HCT116 (cell line): Measurements from ENCODE around the gene CXXC1.
"Not testable (repeated sequence)": the region's sequence is repeated elsewhere in the genome, so short reads cannot be mapped to it uniquely, and the experiment has no call there.

Source experiments
- POLR2A ChIP-seq: IDR thresholded peaks from 2 replicates; pipeline ENCODE4 v1.7.0; 2011; ENCODE audit warnings: borderline replicate concordance; ENCODE audit not compliant: insufficient read depth, insufficient read length; ENCODE audit errors: extremely low read depth
- POLR2AphosphoS5 ChIP-seq: IDR thresholded peaks from 2 replicates; pipeline ENCODE4 v1.6.1; 2011; ENCODE audit warnings: mild to moderate bottlenecking, low read depth, low read length, moderate library complexity
- YY1 ChIP-seq: IDR thresholded peaks from 2 replicates; pipeline ENCODE4 v1.6.1; 2011; ENCODE audit warnings: low read length, low read depth, moderate library complexity, mild to moderate bottlenecking; ENCODE audit not compliant: insufficient replicate concordance; ENCODE audit errors: extremely low read depth
- TF ChIP-seq, protein P1 (sequence below), 3 experiments: fragments of 200-600 bp in 1 of 3; sonication (generic) in 1 of 3; IDR thresholded peaks in 2 of 3; conservative IDR thresholded peaks in 1 of 3; 2 replicates each; pipeline ENCODE4 v1.5.1; 2012 to 2017; ENCODE audit warnings: low read depth in 2 of 3, low read length in 2 of 3, antibody characterized with exemption in 1 of 3, borderline replicate concordance in 1 of 3, control low read depth in 1 of 3, mild to moderate bottlenecking in 1 of 3, mixed read lengths in 1 of 3, mixed run types in 1 of 3, moderate library complexity in 1 of 3; ENCODE audit not compliant: insufficient read depth in 1 of 3

DNA sequence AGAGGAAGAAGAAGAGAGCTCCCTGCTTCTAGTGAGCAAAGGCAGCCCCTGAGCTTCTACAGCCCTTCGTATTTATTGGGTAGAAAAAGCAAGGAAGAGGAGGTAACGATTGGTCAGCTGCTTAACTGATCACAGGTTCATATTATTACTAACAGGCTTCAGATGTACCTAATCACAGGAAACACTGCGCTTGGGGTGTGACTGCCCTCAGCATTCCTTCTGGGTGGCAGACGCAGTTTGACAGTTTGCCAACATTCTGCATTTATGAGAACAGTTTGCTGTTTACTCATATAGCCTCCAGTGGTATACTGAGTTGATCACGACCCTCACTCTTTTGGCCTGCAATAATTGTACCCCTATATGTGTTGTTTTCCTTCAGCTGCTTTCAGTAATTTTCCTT is 21.4 kb upstream of the CXXC1 start:
- TF ChIP-seq, protein P1, sequence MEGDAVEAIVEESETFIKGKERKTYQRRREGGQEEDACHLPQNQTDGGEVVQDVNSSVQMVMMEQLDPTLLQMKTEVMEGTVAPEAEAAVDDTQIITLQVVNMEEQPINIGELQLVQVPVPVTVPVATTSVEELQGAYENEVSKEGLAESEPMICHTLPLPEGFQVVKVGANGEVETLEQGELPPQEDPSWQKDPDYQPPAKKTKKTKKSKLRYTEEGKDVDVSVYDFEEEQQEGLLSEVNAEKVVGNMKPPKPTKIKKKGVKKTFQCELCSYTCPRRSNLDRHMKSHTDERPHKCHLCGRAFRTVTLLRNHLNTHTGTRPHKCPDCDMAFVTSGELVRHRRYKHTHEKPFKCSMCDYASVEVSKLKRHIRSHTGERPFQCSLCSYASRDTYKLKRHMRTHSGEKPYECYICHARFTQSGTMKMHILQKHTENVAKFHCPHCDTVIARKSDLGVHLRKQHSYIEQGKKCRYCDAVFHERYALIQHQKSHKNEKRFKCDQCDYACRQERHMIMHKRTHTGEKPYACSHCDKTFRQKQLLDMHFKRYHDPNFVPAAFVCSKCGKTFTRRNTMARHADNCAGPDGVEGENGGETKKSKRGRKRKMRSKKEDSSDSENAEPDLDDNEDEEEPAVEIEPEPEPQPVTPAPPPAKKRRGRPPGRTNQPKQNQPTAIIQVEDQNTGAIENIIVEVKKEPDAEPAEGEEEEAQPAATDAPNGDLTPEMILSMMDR (IDR thresholded peaks at IDR 0.05 in 2 of 3, conservative IDR thresholded peaks at IDR 0.05 in 1 of 3; ENCODE audit: borderline replicate concordance in 1 of 3, insufficient read depth in 1 of 3, low read depth in 2 of 3, low read length in 2 of 3), result not testable (repeated sequence)
- TF ChIP-seq POLR2AphosphoS5, POLR2A, YY1: not testable (repeated sequence)
